H1 (cell line): ENCODE results near the gene JMJD8. TPM values are rescaled to one million over a fixed set of nuclear protein-coding genes. Genes with fewer than 3 reads are reported as not detected.

Source experiments
- CTCF ChIA-PET: fragments of 300-600 bp; sonication (Branson Sonifier 250); formaldehyde crosslinking; loops from one replicate; lab custom pipeline; 2021; ENCODE audit not compliant: partially characterized antibody; lab: Charles Lee
- POLR2A ChIA-PET: fragments of 300-600 bp; sonication (Branson Sonifier 250); formaldehyde crosslinking; loops from one replicate; lab custom pipeline; 2021; ENCODE audit warnings: inconsistent platforms; ENCODE audit not compliant: partially characterized antibody; lab: Charles Lee
- DNase-seq, 2 experiments: peaks; one replicate each; pipeline versions ENCODE4 v3.0.0 to v3.0.0-alpha.2; 2010 to 2022; ENCODE audit warnings: low spot score in 2 of 2, low read depth in 1 of 2, mixed read lengths in 1 of 2
- FAIRE-seq: peaks from 2 replicates; lab custom pipeline; 2011; peaks lifted over from hg19 to GRCh38; lab: Jason Lieb, UNC
- H2AFZ ChIP-seq: 2 replicates; pipeline ENCODE4 v1.8.1; 2012; ENCODE audit warnings: low read length, inconsistent platforms
- H2AK5ac ChIP-seq: 2 replicates; pipeline ENCODE4 v1.6.1; 2013; ENCODE audit warnings: low read depth, low read length
- H2BK120ac ChIP-seq: replicated peaks from 2 replicates; pipeline ENCODE3; 2013; ENCODE audit warnings: low read depth, low read length, inconsistent platforms
- H2BK12ac ChIP-seq: 2 replicates; pipeline ENCODE4 v1.6.1; 2013; ENCODE audit warnings: low read depth, low read length
- H2BK15ac ChIP-seq: 2 replicates; pipeline ENCODE4 v1.6.1; 2013; ENCODE audit warnings: low read length
- H2BK20ac ChIP-seq: 2 replicates; pipeline ENCODE4 v1.6.1; 2013; ENCODE audit warnings: low read length
- H2BK5ac ChIP-seq: 2 replicates; pipeline ENCODE4 v1.6.1; 2013; ENCODE audit warnings: low read depth, low read length
- H3K14ac ChIP-seq: 2 replicates; pipeline ENCODE4 v1.6.1; 2013; ENCODE audit warnings: inconsistent platforms; ENCODE audit not compliant: insufficient read length
- H3K18ac ChIP-seq: 2 replicates; pipeline ENCODE4 v1.6.1; 2013; ENCODE audit warnings: low read length; ENCODE audit errors: extremely low read depth
- H3K23ac ChIP-seq: 2 replicates; pipeline ENCODE4 v1.6.1; 2013; ENCODE audit warnings: inconsistent platforms; ENCODE audit not compliant: insufficient read length
- H3K23me2 ChIP-seq: 2 replicates; pipeline ENCODE4 v1.6.1; 2013; ENCODE audit warnings: low read depth, low read length
- H3K27ac ChIP-seq: 2 replicates; pipeline ENCODE4 v1.6.1; 2011; ENCODE audit warnings: low read depth, low read length, inconsistent platforms
- H3K27me3 ChIP-seq, 4 experiments: replicated peaks in 1 of 4; 1 replicate in 1 of 4; 2 replicates in 3 of 4; pipeline versions ENCODE4 v1.6.1 to v1.8.1; 2011 to 2013; ENCODE audit warnings: low read length in 3 of 4, mild to moderate bottlenecking in 3 of 4, inconsistent platforms in 2 of 4, mixed read lengths in 2 of 4, moderate library complexity in 1 of 4; ENCODE audit not compliant: control insufficient read depth in 3 of 4, insufficient read depth in 3 of 4; ENCODE audit errors: extremely low read depth in 1 of 4
- H3K36me3 ChIP-seq, 4 experiments: 2 replicates each; pipeline versions ENCODE4 v1.6.1 to v1.8.1; 2011 to 2013; ENCODE audit warnings: mild to moderate bottlenecking in 4 of 4, low read length in 3 of 4, moderate library complexity in 2 of 4, control low read depth in 1 of 4, inconsistent platforms in 1 of 4; ENCODE audit not compliant: insufficient read depth in 4 of 4, control insufficient read depth in 2 of 4
- H3K4ac ChIP-seq: replicated peaks from 2 replicates; pipeline ENCODE3; 2013; ENCODE audit warnings: low read length, low read depth, mixed read lengths, inconsistent platforms; ENCODE audit not compliant: insufficient read length
- H3K4me1 ChIP-seq, 4 experiments: replicated peaks in 1 of 4; 1 replicate in 1 of 4; 2 replicates in 3 of 4; pipeline versions ENCODE4 v1.6.1 to v1.8.1; 2011 to 2013; ENCODE audit warnings: low read length in 3 of 4, inconsistent platforms in 2 of 4, mixed read lengths in 1 of 4; ENCODE audit not compliant: insufficient read depth in 4 of 4, control insufficient read depth in 3 of 4
- H3K4me2 ChIP-seq, 2 experiments: 2 replicates each; pipeline versions ENCODE4 v1.6.1 to v1.8.1; 2011 to 2013; ENCODE audit warnings: low read depth in 2 of 2, low read length in 2 of 2, control low read depth in 1 of 2, inconsistent platforms in 1 of 2, mild to moderate bottlenecking in 1 of 2; ENCODE audit not compliant: insufficient read depth in 1 of 2
- H3K4me3 ChIP-seq, 4 experiments: fragments of 200-600, 300-600 bp in 1 of 4; sonication (generic), shearing (Covaris generic), sonication (Bioruptor Twin) in 1 of 4; 2 replicates each; pipeline versions ENCODE4 v1.5.1 to v1.8.1; 2011 to 2016; ENCODE audit warnings: low read length in 4 of 4, low read depth in 3 of 4, control low read depth in 2 of 4, inconsistent platforms in 2 of 4, mild to moderate bottlenecking in 2 of 4, mixed read lengths in 1 of 4, moderate library complexity in 1 of 4; ENCODE audit not compliant: insufficient read depth in 2 of 4; ENCODE audit errors: extremely low read depth in 1 of 4
- H3K56ac ChIP-seq: replicated peaks from 2 replicates; pipeline ENCODE3; 2013; ENCODE audit warnings: low read depth, mild to moderate bottlenecking, mixed read lengths, low read length, inconsistent platforms; ENCODE audit not compliant: insufficient read length
- H3K79me1 ChIP-seq: 2 replicates; pipeline ENCODE4 v1.6.1; 2013; ENCODE audit warnings: low read depth, low read length, control low read depth
- H3K79me2 ChIP-seq, 2 experiments: 2 replicates each; pipeline versions ENCODE4 v1.6.1 to v1.8.1; 2012 to 2013; ENCODE audit warnings: low read length in 2 of 2, mild to moderate bottlenecking in 2 of 2, inconsistent platforms in 1 of 2; ENCODE audit not compliant: insufficient read depth in 2 of 2, control insufficient read depth in 1 of 2
- H3K9ac ChIP-seq, 4 experiments: replicated peaks in 1 of 4; 1 replicate in 1 of 4; 2 replicates in 3 of 4; pipeline versions ENCODE4 v1.6.1 to v1.8.1; 2011 to 2013; ENCODE audit warnings: low read depth in 3 of 4, low read length in 3 of 4, control low read depth in 2 of 4, mild to moderate bottlenecking in 2 of 4, moderate library complexity in 2 of 4, inconsistent platforms in 1 of 4; ENCODE audit errors: extremely low read depth in 1 of 4
- H3K9me3 ChIP-seq, 2 experiments: 2 replicates each; pipeline versions ENCODE4 v1.6.1 to v1.8.1; 2012 to 2013; ENCODE audit warnings: mild to moderate bottlenecking in 2 of 2, moderate library complexity in 2 of 2, control low read depth in 1 of 2, inconsistent platforms in 1 of 2, low read depth in 1 of 2, low read length in 1 of 2, mixed read lengths in 1 of 2; ENCODE audit not compliant: insufficient read depth in 2 of 2
- H4K20me1 ChIP-seq, 2 experiments: replicated peaks in 1 of 2; 2 replicates each; pipeline versions ENCODE3 to v1.8.1; 2011 to 2013; ENCODE audit warnings: inconsistent platforms in 2 of 2, low read length in 2 of 2, mild to moderate bottlenecking in 1 of 2; ENCODE audit not compliant: insufficient read depth in 2 of 2, control insufficient read depth in 1 of 2
- H4K5ac ChIP-seq: 2 replicates; pipeline ENCODE4 v1.6.1; 2013; ENCODE audit warnings: low read length, low read depth, mixed read lengths, inconsistent platforms; ENCODE audit not compliant: insufficient read length
- H4K8ac ChIP-seq: 2 replicates; pipeline ENCODE4 v1.8.0; 2013; ENCODE audit warnings: mild to moderate bottlenecking, moderate library complexity, low read length, inconsistent platforms; ENCODE audit not compliant: insufficient read depth; ENCODE audit errors: extremely low read depth
- H4K91ac ChIP-seq: replicated peaks from 2 replicates; pipeline ENCODE3; 2013; ENCODE audit warnings: low read length, mixed read lengths, inconsistent platforms; ENCODE audit not compliant: insufficient read length
- BCL11A ChIP-seq, 2 experiments: IDR thresholded peaks; one replicate each; pipeline ENCODE4 v1.6.1; 2011; ENCODE audit warnings: low read depth in 2 of 2, low read length in 2 of 2, mild to moderate bottlenecking in 2 of 2
- CHD2 ChIP-seq: IDR thresholded peaks from 2 replicates; pipeline ENCODE4 v1.6.1; 2012; ENCODE audit warnings: low read length, improper control_type of control experiment
- CREB1 ChIP-seq: IDR thresholded peaks from 2 replicates; pipeline ENCODE4 v1.6.1; 2012; ENCODE audit warnings: inconsistent platforms
- SIX5 ChIP-seq: IDR thresholded peaks from 2 replicates; pipeline ENCODE4 v1.6.1; 2011; ENCODE audit warnings: mild to moderate bottlenecking, low read depth, low read length
- SUZ12 ChIP-seq: fragments of 200-600 bp; sonication (generic); IDR thresholded peaks from 2 replicates; pipeline ENCODE4 v1.6.1; 2012; ENCODE audit warnings: mild to moderate bottlenecking, inconsistent platforms, low read length, moderate library complexity, mixed read lengths
- WGBS, 2 experiments: shearing (Covaris generic) in 1 of 2; methylation state at CpG; one replicate each; pipeline versions ENCODE4 v1.1.6 to v1.1.7; 2013 to 2015; ENCODE audit warnings: low lambda C conversion rate in 2 of 2, mixed read lengths in 2 of 2, inconsistent platforms in 1 of 2, low coverage in 1 of 2, missing lambda C conversion rate in 1 of 2; ENCODE audit not compliant: insufficient replicate concordance in 2 of 2, insufficient coverage in 1 of 2, insufficient read length in 1 of 2; ENCODE audit errors: extremely low coverage in 1 of 2, missing lambda C conversion rate in 1 of 2; 5-methylcytosine and 5-hydroxymethylcytosine counted together
- polyA plus RNA-seq, 7 experiments: library from polyadenylated mRNA; depleted of rRNA in 3 of 7; stranded (reverse) in 5 of 7; unstranded in 2 of 7; fragments of >200 nt in 5 of 7; fragments of 200-250 nt in 2 of 7; gene quantifications; 1 replicate in 5 of 7; 2 replicates in 1 of 7; 4 replicates in 1 of 7; pipeline versions ENCODE4 v1.2.1 to v1.2.3, GENCODE V29; 2011 to 2013; ENCODE audit warnings: missing spikeins in 2 of 7, mixed read lengths in 2 of 7
- total RNA-seq: library from RNA; stranded (reverse); fragmentation: NEBNext Ultra II Directional; extraction: Animal tissue kit (Norgen Biotek cat#: 25700); gene quantifications from 2 replicates; pipeline ENCODE4 v1.2.1, GENCODE V29; 2021
- TF ChIP-seq, protein P1 (sequence below): IDR thresholded peaks from 2 replicates; pipeline ENCODE4 v1.6.1; 2012; ENCODE audit warnings: low read length, inconsistent platforms

Gene JMJD8
- total and polyA plus RNA-seq, 2 of the 8 experiments (the other 6 are each of a cell fraction or from before 2014, with no cell fraction given): 46.4 to 87.4 TPM

DNA sequence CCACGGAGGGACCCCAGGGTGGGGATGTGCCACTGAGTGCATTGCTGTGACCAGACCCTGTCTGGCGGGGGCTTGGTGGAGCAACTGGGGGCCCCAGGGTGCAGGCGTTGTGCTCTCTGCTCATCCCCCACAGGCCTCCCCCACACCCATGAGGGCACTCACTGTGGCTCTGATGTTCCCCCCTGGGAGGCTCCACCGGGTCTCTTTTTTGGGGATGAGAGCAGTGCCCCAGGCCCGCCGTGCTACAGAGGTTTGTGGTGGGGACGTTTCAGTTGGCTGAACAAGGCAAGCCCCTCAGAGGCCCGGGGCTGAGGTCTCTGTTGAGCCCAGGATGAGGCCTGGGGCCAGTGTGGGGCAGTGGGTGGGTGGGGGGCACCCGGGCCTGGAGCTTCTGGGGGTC is 39.6 kb upstream of the JMJD8 start:
- Histone ChIP-seq H3K23me2 (peaks cover 26% of the 10 kb centered on the region; the same call in 1 of the 2 replicates), H3K18ac (no peak overlapping the region), H3K14ac (no peak overlapping the region), H3K36me3 (peaks cover 0 to 6% (median 0%) of the 10 kb centered on the region in 4 experiments; a peak in 1 of 8 replicates), H2BK15ac (no peak overlapping the region), H3K56ac (no peak overlapping the region), H4K91ac (no peak overlapping the region), H3K4me2 (no peak overlapping the region), H3K9ac (no peak overlapping the region), H4K20me1 (peaks cover 4 to 19% of the 10 kb centered on the region in 2 experiments), H2BK12ac (no peak overlapping the region), H2BK20ac (no peak overlapping the region), H3K23ac (no peak overlapping the region), H2BK120ac (no peak overlapping the region), H3K27ac (no peak overlapping the region), H3K4me1 (peaks cover 0 to 23% (median 14%) of the 10 kb centered on the region in 4 experiments; a peak in 5 of 7 replicates), H4K5ac (no peak overlapping the region), H2BK5ac (no peak overlapping the region), H4K8ac (no peak overlapping the region), H2AFZ (no peak overlapping the region), H3K4me3 (no peak overlapping the region), H3K27me3 (peaks cover 0 to 22% (median 5%) of the 10 kb centered on the region in 4 experiments; a peak in 4 of 7 replicates), H3K4ac (no peak overlapping the region), H3K79me1 (no peaks in the 10 kb centered on the region), H3K79me2 (no peaks in the 10 kb centered on the region), H3K9me3 (no peaks in the 10 kb centered on the region; a peak in 1 of 4 replicates), H2AK5ac (no peak overlapping the region)
- POLR2A ChIA-PET: interaction anchor here (0.7 to 23.0 kb wide), 8 partner anchors 3 to 76 kb away, joined by 3 to 353 read pairs (median 14); partner anchors contain the start of genes ANTKMT, CCDC78, CHTF18 and CIAO3
- DNase-seq (no peak), FAIRE-seq (no peak)
- 92% methylated on average over 8 of the region's 9 CpGs; no CpG with 5 or more reads in 1 of the 2 experiments for WGBS, 2 experiments
- CTCF ChIA-PET: interaction anchor here (32.4 to 35.8 kb wide), 3 partner anchors 7 to 61 kb away, joined by 424 to 977 read pairs (median 977); partner anchors contain the start of genes ANTKMT, CCDC78, CHTF18 and CIAO3
- TF ChIP-seq BCL11A (IDR thresholded peaks at IDR 0.05; ENCODE audit: low read depth in 2 of 2, low read length in 2 of 2): no peak
- no peak for TF ChIP-seq SUZ12
- no peak for TF ChIP-seq CREB1
- no peak for TF ChIP-seq SIX5
- no peak for TF ChIP-seq CHD2
- TF ChIP-seq, protein P1, sequence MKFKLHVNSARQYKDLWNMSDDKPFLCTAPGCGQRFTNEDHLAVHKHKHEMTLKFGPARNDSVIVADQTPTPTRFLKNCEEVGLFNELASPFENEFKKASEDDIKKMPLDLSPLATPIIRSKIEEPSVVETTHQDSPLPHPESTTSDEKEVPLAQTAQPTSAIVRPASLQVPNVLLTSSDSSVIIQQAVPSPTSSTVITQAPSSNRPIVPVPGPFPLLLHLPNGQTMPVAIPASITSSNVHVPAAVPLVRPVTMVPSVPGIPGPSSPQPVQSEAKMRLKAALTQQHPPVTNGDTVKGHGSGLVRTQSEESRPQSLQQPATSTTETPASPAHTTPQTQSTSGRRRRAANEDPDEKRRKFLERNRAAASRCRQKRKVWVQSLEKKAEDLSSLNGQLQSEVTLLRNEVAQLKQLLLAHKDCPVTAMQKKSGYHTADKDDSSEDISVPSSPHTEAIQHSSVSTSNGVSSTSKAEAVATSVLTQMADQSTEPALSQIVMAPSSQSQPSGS: no peak
